Measurements from ENCODE around the gene DDX42. TPM values are rescaled to one million over a fixed set of nuclear protein-coding genes. Genes with fewer than 3 reads are reported as not detected.

DDX42 gene, protein sequence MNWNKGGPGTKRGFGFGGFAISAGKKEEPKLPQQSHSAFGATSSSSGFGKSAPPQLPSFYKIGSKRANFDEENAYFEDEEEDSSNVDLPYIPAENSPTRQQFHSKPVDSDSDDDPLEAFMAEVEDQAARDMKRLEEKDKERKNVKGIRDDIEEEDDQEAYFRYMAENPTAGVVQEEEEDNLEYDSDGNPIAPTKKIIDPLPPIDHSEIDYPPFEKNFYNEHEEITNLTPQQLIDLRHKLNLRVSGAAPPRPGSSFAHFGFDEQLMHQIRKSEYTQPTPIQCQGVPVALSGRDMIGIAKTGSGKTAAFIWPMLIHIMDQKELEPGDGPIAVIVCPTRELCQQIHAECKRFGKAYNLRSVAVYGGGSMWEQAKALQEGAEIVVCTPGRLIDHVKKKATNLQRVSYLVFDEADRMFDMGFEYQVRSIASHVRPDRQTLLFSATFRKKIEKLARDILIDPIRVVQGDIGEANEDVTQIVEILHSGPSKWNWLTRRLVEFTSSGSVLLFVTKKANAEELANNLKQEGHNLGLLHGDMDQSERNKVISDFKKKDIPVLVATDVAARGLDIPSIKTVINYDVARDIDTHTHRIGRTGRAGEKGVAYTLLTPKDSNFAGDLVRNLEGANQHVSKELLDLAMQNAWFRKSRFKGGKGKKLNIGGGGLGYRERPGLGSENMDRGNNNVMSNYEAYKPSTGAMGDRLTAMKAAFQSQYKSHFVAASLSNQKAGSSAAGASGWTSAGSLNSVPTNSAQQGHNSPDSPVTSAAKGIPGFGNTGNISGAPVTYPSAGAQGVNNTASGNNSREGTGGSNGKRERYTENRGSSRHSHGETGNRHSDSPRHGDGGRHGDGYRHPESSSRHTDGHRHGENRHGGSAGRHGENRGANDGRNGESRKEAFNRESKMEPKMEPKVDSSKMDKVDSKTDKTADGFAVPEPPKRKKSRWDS
- total RNA-seq (100 to 1,000 TPM; 110 to 141 (median 123) TPM), total RNA-seq (89.2 to 202 (median 132) reads per million in 29 experiments)
- 101 TPM for total RNA-seq (2013)

DNA sequence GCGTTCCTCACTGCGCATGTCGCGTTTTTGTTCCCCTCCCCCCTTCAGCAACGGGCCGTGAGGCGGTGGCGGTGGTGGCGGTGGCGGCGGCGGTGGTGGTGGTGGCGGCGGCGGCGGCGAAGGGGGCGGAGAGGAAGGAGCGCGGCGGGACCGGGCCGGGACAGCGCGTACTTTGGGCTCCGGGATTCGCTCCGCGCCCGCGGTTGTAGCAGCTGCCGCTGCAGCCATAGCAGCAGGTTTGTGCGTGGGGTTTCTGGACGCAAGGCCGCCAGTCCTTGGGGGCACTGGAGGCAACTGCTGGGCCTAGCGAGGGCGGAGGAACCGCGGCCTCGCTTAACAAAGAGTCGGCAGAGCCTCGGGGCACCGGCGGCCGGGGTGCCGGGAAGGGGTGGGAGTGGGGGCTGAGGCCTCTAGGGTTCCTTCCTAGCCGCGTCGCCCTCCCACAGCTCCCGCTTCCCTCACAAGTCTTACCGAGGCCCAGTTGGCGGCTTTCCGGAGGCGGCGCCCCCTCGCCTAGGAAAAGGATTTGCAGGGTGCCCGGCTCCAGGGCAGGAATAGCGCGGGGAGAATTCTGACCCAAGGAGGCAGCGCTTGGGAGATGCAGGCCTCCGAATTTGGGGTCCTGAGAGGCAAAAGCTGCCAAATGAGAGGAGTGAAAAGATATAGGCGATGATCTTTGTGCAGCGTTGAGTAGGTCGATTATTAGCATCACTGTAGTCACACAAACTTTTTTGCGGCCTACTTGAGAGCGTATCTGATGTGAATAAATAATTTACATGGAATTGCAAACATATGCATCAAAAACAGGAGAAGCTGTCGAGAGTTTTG, at the start of gene DDX42:
DDX42 (plus strand) TSS at position 30 of the 828 bp plus-strand sequence. CDS start 12,880 bp downstream, outside the sequence.
- Histone ChIP-seq H3K27ac (ENCODE audit: low read length) (peak within 1 kb of the TSS; percentile 86), H3K36me3 (ENCODE audit: control insufficient read depth in 2 of 2, extremely low read depth in 1 of 2, insufficient read depth in 1 of 2, low read length in 1 of 2) (peaks cover 4 to 26% of the 10 kb centered on the region in 2 donors), H3K4me1 (ENCODE audit: control insufficient read depth in 1 of 2, extremely low read depth in 1 of 2, insufficient read depth in 2 of 2, low read length in 2 of 2) (peaks cover 27 to 38% of the 10 kb centered on the region in 2 experiments), H3K9me3 (no peaks in the 10 kb centered on the region), H3K27me3 (replicated peaks in 1 of 2; ENCODE audit: control insufficient read depth in 2 of 2, extremely low read depth in 1 of 2, insufficient read depth in 2 of 2, low read length in 1 of 2) (no peaks in the 10 kb centered on the region), H3K4me3 (ENCODE audit: control insufficient read depth in 1 of 2, extremely low read depth in 1 of 2, low read length in 1 of 2) (peak within 1 kb of the TSS; percentile 68 to 91)
- DNase-seq (peak in 15 of 35 experiments; percentile 10 to 95 (median 86)), ATAC-seq (replicated peaks in 1 of 4) (peak in 3 of 4 experiments; percentile 1 to 14 (median 14))
- H3K36me3 Mint-ChIP-seq = peaks cover 11% of the 10 kb centered on the region
- peak within 1 kb of the TSS; percentile 92 to 97 (median 97) for H3K4me3 Mint-ChIP-seq
- H3K27ac Mint-ChIP-seq = peak within 1 kb of the TSS; percentile 99
- no peaks in the 10 kb centered on the region for H3K9me3 Mint-ChIP-seq
- no peaks in the 10 kb centered on the region for H3K27me3 Mint-ChIP-seq
- ChIA-PET POLR2A (interaction anchor here (0.5 to 2.1 kb wide), 10 partner anchors 8 to 73 kb away, joined by 3 to 10 read pairs (median 4); partner anchors contain the start of gene PSMC5 (in 1 of the 2)), CTCF (interaction anchor here (0.5 to 2.1 kb wide), 14 partner anchors 9 to 329 kb away, joined by 3 to 12 read pairs (median 4); partner anchors contain the start of gene STRADA (in 1 of the 2))
- WGBS (ENCODE audit: insufficient coverage) = 0% methylated on average over 37 of the region's 67 CpGs
- peaks cover 71 to 75% (median 72%) of the 10 kb centered on the region in 3 donors for H3K4me1 Mint-ChIP-seq

DNA sequence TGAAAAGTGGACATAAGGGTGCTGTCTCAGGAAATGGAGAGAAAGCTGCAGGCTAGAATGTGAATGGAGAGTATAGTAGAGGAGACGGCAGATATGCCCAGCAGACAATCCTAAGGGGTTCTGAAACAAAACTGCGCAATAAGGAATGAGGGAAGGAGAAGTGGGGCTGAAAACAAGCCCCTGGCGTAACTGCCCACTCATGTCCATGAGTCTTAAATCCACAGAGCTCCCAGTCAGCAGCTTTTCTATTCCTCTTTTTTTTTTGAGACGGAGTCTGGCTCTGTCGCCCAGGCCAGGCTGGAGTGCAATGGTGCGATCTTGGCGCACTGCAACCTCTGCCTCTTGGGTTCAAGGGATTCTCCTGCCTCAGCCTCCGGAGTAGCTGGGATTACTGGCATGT, 38.3 kb upstream of the DDX42 start:
- DNase-seq (no peak), ATAC-seq (replicated peaks in 1 of 4) (no peak)
- H3K27me3 ChIP-seq (replicated peaks in 1 of 2; ENCODE audit: control insufficient read depth in 2 of 2, extremely low read depth in 1 of 2, insufficient read depth in 2 of 2, low read length in 1 of 2) = no peaks in the 10 kb centered on the region
- POLR2A ChIA-PET = no interaction called here
- H3K4me1 ChIP-seq (ENCODE audit: control insufficient read depth in 1 of 2, extremely low read depth in 1 of 2, insufficient read depth in 2 of 2, low read length in 2 of 2) = peaks cover 4 to 10% of the 10 kb centered on the region in 2 experiments
- Mint-ChIP-seq H3K9me3 (no peaks in the 10 kb centered on the region), H3K4me3 (no peak overlapping the region), H3K4me1 (peaks cover 13 to 22% (median 18%) of the 10 kb centered on the region in 3 donors), H3K27me3 (no peaks in the 10 kb centered on the region), H3K27ac (peak overlapping the region in 1 of 2 donors; percentile 62), H3K36me3 (peaks cover 4% of the 10 kb centered on the region)
- CTCF ChIA-PET = interaction anchor here (0.6 to 0.8 kb wide), 2 partner anchors 37 to 100 kb away, joined by 3 to 5 read pairs; partner anchors contain the start of gene CCDC47 (in 1 of the 2)
- no peaks in the 10 kb centered on the region for H3K9me3 ChIP-seq
- H3K4me3 ChIP-seq (ENCODE audit: control insufficient read depth in 1 of 2, extremely low read depth in 1 of 2, low read length in 1 of 2) = no peak overlapping the region
- 100% methylated on average over 3 of the region's 8 CpGs for WGBS (ENCODE audit: insufficient coverage)
- H3K27ac ChIP-seq (ENCODE audit: low read length) = no peak overlapping the region
- peaks cover 0 to 4% of the 10 kb centered on the region in 2 donors for H3K36me3 ChIP-seq (ENCODE audit: control insufficient read depth in 2 of 2, extremely low read depth in 1 of 2, insufficient read depth in 1 of 2, low read length in 1 of 2)

DNA sequence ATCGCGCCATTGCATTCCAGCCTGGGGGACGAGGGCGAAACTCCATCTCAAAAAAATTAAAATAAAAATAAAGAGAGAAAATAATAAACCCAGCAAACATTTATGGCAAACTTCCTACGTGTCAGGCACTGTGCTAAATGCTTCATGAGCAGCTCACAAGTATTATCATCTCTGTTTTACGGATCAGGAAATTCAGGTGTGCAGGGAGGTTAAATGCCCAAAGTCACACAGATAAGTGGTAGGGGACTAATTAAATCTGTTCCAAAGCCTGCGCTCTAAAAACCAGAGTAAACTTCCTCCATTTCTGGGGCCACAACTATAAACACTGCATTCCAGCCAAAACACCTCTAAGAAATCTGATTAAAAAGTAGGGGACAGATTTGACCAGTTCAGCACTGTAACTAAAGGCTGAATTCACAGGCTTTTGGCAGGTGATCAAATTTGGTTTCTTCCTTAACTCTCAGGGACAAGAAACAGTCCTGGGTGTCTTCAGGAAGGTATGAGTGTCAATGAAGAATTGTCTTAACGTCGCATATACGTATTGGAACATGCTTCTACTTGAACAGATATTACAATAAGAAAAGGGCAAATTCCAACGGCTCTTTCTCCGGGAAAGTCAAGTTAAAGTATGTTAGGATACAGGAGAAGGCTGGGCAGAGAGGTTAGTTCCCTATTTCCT, 33.4 kb upstream of the DDX42 start:
- DNase-seq = peak in 1 of 35 experiments; percentile 32
- H3K9me3 Mint-ChIP-seq = no peaks in the 10 kb centered on the region

DNA sequence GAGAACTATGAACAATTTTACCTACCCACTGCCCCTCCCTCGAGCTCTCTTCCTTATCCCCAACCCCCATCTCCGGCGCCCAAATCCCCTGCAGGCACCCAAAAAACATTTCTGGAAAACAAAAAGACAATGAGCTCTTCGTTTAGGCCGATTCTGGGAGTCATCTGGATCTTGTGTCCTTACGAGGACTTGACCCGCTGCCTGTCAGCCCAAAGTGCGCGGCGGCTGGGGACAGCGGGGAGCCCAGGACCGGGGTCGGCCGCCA, 32.9 kb upstream of the DDX42 start:
- POLR2A ChIA-PET = interaction anchor here (0.6 to 1.1 kb wide), 3 partner anchors 16 to 77 kb away, joined by 3 to 4 read pairs (median 4); partner anchors contain the start of genes CCDC47 (in 1 of the 2) and DDX42 (in 1 of the 2)
- Mint-ChIP-seq H3K9me3 (no peaks in the 10 kb centered on the region), H3K4me3 (peak overlapping the region; percentile 92 to 95 (median 94)), H3K27me3 (no peaks in the 10 kb centered on the region), H3K27ac (peak overlapping the region; percentile 86 to 96), H3K4me1 (peaks cover 19 to 26% (median 26%) of the 10 kb centered on the region in 3 donors), H3K36me3 (peaks cover 7% of the 10 kb centered on the region)
- Histone ChIP-seq H3K4me1 (ENCODE audit: control insufficient read depth in 1 of 2, extremely low read depth in 1 of 2, insufficient read depth in 2 of 2, low read length in 2 of 2) (peaks cover 6 to 25% of the 10 kb centered on the region in 2 experiments), H3K36me3 (ENCODE audit: control insufficient read depth in 2 of 2, extremely low read depth in 1 of 2, insufficient read depth in 1 of 2, low read length in 1 of 2) (peaks cover 0 to 6% of the 10 kb centered on the region in 2 donors), H3K27me3 (replicated peaks in 1 of 2; ENCODE audit: control insufficient read depth in 2 of 2, extremely low read depth in 1 of 2, insufficient read depth in 2 of 2, low read length in 1 of 2) (no peaks in the 10 kb centered on the region), H3K9me3 (no peaks in the 10 kb centered on the region), H3K4me3 (ENCODE audit: control insufficient read depth in 1 of 2, extremely low read depth in 1 of 2, low read length in 1 of 2) (peak overlapping the region; percentile 95 to 99), H3K27ac (ENCODE audit: low read length) (peak overlapping the region; percentile 81)
- ATAC-seq (replicated peaks in 1 of 4) = no peak
- no peak for DNase-seq
- WGBS (ENCODE audit: insufficient coverage) = under 1% methylated on average over 14 of the region's 14 CpGs
- CTCF ChIA-PET = interaction anchor here in 1 of 2 donors (0.6 to 2.2 kb wide), 3 partner anchors 10 to 32 kb away, joined by 3 to 8 read pairs (median 3); partner anchors contain the start of genes CCDC47 and DDX42

More for the DNA sequence above, 33.4 kb upstream of the DDX42 start:
- peak overlapping the region; percentile 81 for H3K27ac ChIP-seq (ENCODE audit: low read length)
- H3K9me3 ChIP-seq = no peaks in the 10 kb centered on the region
- ChIA-PET CTCF (interaction anchor here (0.6 to 2.2 kb wide), 4 partner anchors 10 to 45 kb away, joined by 3 to 8 read pairs (median 3); partner anchors contain the start of genes CCDC47 (in 1 of the 2) and DDX42 (in 1 of the 2)), POLR2A (interaction anchor here in 1 of 2 donors (0.6 to 1.1 kb wide), 2 partner anchors 33 to 78 kb away, joined by 3 to 4 read pairs; partner anchors contain the start of genes CCDC47 and DDX42)
- no peak for ATAC-seq (replicated peaks in 1 of 4)
- peaks cover 6 to 25% of the 10 kb centered on the region in 2 experiments for H3K4me1 ChIP-seq (ENCODE audit: control insufficient read depth in 1 of 2, extremely low read depth in 1 of 2, insufficient read depth in 2 of 2, low read length in 2 of 2)
- H3K27me3 ChIP-seq (replicated peaks in 1 of 2; ENCODE audit: control insufficient read depth in 2 of 2, extremely low read depth in 1 of 2, insufficient read depth in 2 of 2, low read length in 1 of 2) = no peaks in the 10 kb centered on the region
- no CpG with 5 or more reads among the region's 12 CpGs for WGBS (ENCODE audit: insufficient coverage)
- H3K27me3 Mint-ChIP-seq = no peaks in the 10 kb centered on the region
- peak overlapping the region; percentile 86 to 96 for H3K27ac Mint-ChIP-seq
- H3K4me1 Mint-ChIP-seq = peaks cover 19 to 28% (median 27%) of the 10 kb centered on the region in 3 donors
- peak overlapping the region; percentile 92 to 95 (median 94) for H3K4me3 Mint-ChIP-seq
- H3K36me3 ChIP-seq (ENCODE audit: control insufficient read depth in 2 of 2, extremely low read depth in 1 of 2, insufficient read depth in 1 of 2, low read length in 1 of 2) = peaks cover 0 to under 1% of the 10 kb centered on the region in 2 donors
- peak overlapping the region; percentile 95 to 99 for H3K4me3 ChIP-seq (ENCODE audit: control insufficient read depth in 1 of 2, extremely low read depth in 1 of 2, low read length in 1 of 2)
- H3K36me3 Mint-ChIP-seq = peaks cover 3% of the 10 kb centered on the region
